ENCODE data around the gene FAM171A1.
"Not testable (repeated sequence)": the region's sequence is repeated elsewhere in the genome, so short reads cannot be mapped to it uniquely, and the experiment has no call there.

The FAM171A1 gene

GRCh38 chr10:15370856-15371701 is at the start of gene FAM171A1:
Gene FAM171A1 (minus strand): TSS chr10:15371289. CDS start chr10:15371052, 237 bp downstream.
- DNase-seq = peak; percentile 76

GRCh38 chr10:15420858-15421257 is 49.8 kb upstream of the FAM171A1 start:
- DNase-seq = no peak

GRCh38 chr10:15419279-15419874 is 48.3 kb upstream of the FAM171A1 start:
- peak; percentile 57 for DNase-seq

- DNase-seq = no peak
Measured at GRCh38 chr10:15416034-15416433, 44.9 kb upstream of the FAM171A1 start.

DNA sequence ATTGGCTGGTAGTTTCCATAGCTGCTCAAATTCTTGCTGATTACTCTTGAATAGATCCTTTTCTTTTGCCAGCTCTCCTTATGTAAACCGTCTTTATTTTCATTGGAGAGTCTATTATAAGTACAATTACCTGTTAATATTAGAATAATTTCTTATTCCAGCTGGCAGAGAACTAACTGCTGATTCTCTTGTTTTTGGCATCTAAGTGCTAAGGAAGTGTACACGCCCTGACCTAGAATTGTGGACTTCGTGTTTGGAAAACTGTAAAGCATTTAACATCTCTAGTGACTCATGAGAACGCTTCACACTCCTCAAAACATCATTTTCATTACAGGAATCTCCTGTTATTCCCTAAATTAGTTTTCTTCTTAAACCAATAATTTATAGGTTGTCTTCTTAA is 39.9 kb upstream of the FAM171A1 start:
- no peak for DNase-seq

GRCh38 chr10:15409350-15409749 is 38.3 kb upstream of the FAM171A1 start:
- not testable (repeated sequence) for DNase-seq

- DNase-seq = no peak
Measured at GRCh38 chr10:15408557-15408956, 37.5 kb upstream of the FAM171A1 start.

GRCh38 chr10:15405319-15405718 is 34.2 kb upstream of the FAM171A1 start:
- DNase-seq = no peak

- no peak for DNase-seq
Measured at GRCh38 chr10:15401382-15401781, 30.3 kb upstream of the FAM171A1 start.

GRCh38 chr10:15400461-15400860 is 29.4 kb upstream of the FAM171A1 start:
- DNase-seq = not testable (repeated sequence)

DNA sequence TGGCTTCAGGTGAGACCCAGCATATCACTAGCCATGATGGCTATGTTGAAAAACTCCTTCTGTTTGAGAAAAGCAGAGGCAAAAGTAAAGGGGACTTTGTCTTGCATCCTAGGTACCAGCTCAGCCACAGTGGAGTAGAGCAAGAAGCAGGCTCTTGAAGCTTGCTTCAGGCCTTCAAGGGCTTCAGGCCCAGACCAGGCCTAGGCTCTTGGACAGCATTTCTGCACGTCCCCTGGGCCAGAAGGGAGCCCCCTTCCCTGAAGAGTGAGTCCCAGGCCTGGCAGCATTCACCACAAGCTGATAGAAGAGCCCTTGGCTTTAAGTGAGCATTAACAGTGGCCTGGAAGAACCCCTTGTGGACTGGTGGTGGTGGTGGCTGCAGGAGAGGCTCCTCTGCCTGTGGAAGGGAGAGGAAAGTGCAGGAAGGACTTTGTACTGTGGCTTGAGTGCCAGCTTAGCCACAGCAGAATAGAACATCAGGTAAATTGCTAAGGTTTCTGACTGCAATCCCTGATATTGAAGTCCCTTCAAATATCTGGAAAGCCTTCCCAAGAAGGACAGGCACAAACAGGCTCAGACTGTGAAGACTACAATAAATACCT is 28.1 kb upstream of the FAM171A1 start:
- no peak for DNase-seq

DNA sequence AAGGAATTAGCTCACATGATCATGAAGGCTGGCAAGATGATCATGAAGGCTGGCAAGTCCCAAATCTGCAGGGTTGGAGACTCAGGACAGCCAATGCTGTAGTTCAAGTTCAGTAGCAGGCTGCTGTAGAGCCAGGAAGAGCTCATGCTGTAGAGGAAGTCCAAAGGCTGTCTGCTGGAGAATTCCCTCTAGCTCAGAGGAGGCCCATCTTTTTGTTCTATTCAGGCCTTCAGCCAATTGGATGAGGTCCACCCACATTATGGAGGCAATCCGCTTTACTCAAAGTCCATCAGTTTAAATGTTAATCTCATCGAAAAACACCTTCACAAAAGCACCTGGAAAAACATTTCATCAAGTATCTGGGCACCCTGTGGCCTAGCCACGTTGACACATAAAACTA is 24.8 kb upstream of the FAM171A1 start:
- no peak for DNase-seq

- DNase-seq = no peak
Measured at GRCh38 chr10:15393139-15393825, 22.2 kb upstream of the FAM171A1 start.

- DNase-seq = no peak
Measured at GRCh38 chr10:15391491-15391890, 20.4 kb upstream of the FAM171A1 start.

GRCh38 chr10:15388172-15388571 is 17.1 kb upstream of the FAM171A1 start:
- DNase-seq = not testable (repeated sequence)

GRCh38 chr10:15387021-15387420 is 15.9 kb upstream of the FAM171A1 start:
- DNase-seq = no peak

DNA sequence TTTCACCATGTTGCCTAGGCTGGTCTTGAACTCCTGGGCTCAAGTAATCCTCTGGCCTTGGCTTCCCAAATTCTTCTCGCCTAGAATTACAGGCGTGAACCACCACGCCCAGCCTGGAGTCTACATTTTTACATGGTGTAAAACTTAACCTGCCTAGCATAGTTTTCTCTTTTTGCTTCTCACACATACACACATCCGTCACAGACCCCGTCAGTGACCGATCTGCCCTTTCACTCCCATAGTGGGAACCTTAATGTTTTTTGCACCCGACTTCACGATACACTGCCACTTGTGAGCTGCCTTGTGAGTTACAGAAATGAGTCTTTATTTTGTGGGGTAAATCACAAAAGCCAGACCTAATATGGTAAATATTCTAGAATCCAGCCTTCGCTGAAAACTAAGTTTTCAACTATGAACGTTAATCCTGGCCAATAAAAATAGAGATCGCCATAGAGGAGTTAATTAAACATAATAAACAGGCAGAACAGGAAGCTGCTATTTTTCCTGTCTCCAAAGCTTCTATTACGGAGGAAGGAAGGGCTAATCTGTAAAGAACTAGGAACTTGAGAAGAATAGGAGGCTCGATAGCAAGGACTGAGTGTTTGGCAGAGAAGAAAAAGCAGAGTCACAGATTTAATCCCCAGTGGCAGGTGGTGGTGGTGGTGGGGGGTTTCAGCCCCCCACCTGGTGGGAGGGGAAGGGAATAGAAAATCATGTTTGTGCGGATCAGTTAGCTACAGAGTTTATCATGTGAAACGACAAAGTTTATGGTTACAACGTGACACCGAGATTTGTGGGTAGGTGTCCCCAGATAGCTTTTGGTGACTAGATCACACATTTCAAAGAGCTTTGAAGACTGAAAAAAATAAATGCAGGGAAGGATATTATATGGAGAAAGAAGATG is 14.7 kb upstream of the FAM171A1 start:
- no peak for DNase-seq

GRCh38 chr10:15381420-15381819 is 10.3 kb upstream of the FAM171A1 start:
- DNase-seq = no peak

- DNase-seq = no peak
Measured at GRCh38 chr10:15379078-15379477, 8.0 kb upstream of the FAM171A1 start.

GRCh38 chr10:15378569-15378968 is 7.5 kb upstream of the FAM171A1 start:
- no peak for DNase-seq

GRCh38 chr10:15374566-15374965 is 3.5 kb upstream of the FAM171A1 start:
- no peak for DNase-seq

- no peak for DNase-seq
Measured at GRCh38 chr10:15374156-15374555, 3.1 kb upstream of the FAM171A1 start.

Data from CD4-positive, alpha-beta T cell treated with Interleukin-17A for 4 hours (primary cell).